Caki2 (cell line): ENCODE results near the gene SIPA1L3. TPM values are rescaled to one million over a fixed set of nuclear protein-coding genes. Genes with fewer than 3 reads are reported as not detected.
"Not testable (repeated sequence)": the region's sequence is repeated elsewhere in the genome, so short reads cannot be mapped to it uniquely, and the experiment has no call there.

Source experiments
- DNase-seq: peaks from one replicate; pipeline ENCODE4 v3.0.0-alpha.2; 2015; ENCODE audit warnings: low read depth
- in situ Hi-C: cut with HindIII; loops from 2 replicates; pipeline ENCODE4 v1.10.0; 2016; ENCODE audit warnings: low sequenced_read_pairs, low pct_unique_long_range_greater_than_20kb, mixed read lengths
- total RNA-seq: library from RNA; depleted of rRNA; stranded (reverse); fragments of >200 nt; shearing (Covaris generic); gene quantifications from 2 replicates; pipeline ENCODE4 v1.2.3, GENCODE V29; 2014; ENCODE audit warnings: low replicate concordance

Gene SIPA1L3
- total RNA-seq, 1 experiment from 2014 or later: 39.9 TPM

- DNase-seq: no peak
- in situ Hi-C loops: no loop called here
Measured at GRCh38 chr19:37905946-37906868, 801 bp upstream of the SIPA1L3 start, which contains the start of gene WDR87. WDR87 (minus strand) TSS chr19:37906594; CDS start chr19:37898239, 8,355 bp downstream.

DNA sequence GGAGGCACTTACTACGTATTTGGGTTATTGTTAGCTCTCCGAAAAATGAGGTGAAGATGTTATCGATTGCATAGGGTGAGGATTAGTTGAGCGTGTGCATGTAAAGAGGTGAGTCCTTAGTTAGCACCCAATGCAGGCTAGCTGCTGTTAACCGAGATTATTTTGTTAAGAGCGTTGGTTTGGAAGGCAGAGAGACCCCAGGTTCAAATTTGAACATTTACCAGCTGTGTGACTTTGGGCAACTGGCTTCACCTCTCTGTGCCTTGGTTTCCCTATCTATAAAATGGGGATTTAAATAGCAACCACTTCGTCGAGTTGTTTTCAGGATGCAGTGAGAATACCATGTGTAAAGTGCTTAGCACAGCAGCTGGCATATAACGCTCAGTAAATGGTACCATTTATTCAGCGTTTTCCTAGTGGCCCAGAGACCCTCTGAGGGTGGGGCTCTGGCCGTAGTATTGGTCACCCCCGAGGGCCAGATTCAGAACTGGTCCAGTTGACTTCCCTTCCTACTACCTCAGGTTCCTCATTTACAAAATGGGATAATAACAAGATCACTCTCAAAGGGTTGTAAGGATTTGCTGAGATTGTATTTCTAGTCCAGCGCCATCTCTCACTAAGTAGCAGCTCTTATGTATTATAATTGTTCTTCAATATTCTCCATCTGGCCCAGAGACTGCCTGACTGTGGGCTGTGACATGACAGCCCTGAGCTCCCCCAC is 887 bp downstream of the SIPA1L3 start:
- in situ Hi-C loops: no loop called here
- no peak for DNase-seq

DNA sequence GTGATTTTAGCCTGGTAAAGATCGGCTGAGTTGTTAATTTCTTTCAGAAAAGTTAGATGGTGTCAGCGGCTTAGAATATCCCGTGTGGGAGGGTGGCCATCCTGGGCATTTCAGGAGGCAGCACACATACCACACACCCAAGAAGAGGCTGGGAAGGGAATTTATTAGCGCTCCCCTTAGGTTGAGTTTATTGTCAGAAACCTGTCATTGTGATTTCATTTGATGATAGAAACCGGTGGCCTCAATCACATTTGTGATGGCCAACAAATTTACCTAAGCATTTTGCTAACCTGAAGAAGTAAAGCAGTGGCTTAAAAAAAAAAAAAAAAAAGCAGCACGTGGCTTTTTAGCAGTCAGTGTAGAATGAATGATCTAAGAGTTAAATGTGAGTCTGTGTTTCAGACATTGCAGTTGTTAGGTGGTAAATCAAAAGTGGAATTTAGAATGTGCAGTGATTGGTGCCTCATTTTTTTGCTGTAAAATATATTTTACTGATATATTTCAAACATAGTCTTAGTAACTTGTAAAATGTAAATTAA is 2.7 kb downstream of the SIPA1L3 start:
- in situ Hi-C loops: no loop called here
- DNase-seq: no peak

DNA sequence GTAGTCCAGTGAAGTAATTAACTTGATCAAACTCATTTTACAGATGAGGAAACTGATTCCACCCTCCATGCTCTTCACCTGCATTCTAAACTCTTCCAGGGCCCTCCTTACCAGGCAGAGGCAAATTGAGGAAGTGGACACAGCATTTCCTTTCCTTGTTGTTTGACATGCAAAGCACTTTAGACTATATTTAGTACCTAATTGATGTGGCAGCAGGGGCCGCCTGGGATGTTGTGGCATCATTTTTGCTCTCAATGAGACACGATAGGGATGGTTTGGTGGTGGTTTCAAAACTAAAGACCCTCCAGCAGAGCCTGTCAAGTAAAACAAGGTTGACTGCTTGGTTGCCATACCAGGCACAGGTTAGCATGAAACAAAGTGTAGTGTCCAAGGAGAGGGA is 7.9 kb downstream of the SIPA1L3 start:
- in situ Hi-C loops: no loop called here
- no peak for DNase-seq

DNA sequence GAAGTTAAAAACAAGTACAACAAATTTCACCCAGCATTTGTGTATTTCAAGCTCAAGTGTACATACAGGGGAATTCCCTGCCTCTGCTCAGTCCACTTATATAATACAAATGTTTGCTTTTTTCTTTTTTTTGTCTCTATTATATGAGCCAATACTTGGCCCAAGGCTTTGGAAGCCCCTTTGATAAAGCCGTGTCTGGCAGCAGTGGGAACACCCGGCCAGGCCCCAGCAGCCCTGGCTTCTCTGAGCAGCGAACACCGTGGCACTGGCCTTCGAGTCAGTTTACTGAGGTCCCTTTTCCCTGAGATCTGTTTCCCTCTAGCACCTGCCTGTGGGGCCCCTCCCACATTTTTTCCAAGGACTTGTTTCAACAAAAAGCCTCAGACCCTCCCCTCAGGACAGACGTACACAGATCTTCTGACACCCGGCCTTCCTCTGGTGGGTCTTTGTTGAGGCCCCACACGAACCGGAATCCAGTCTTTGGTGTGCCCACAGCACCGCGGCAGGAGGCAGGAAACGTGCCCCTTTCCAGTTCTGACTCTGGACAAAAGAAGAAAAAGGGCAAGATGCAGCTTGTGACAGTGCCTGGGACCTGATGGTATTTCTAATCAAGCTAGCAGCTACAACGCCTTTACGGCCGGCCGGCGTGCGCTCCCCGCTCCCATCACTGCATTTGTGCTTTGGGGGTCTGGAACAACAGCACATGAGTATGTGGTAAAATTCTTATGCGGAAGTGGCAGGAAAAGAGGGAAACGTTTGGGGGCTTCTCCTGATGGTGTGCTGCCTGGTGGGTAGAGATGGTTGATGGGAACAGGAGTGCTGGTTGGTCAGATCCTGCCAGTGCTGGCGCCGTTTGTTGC is 13.8 kb downstream of the SIPA1L3 start:
- DNase-seq: no peak
- in situ Hi-C loops: no loop called here

- in situ Hi-C loops, DNase-seq: not testable (repeated sequence)
Measured at GRCh38 chr19:37924573-37924972, 17.6 kb downstream of the SIPA1L3 start.

GRCh38 chr19:37925212-37925611 is 18.2 kb downstream of the SIPA1L3 start:
- DNase-seq: no peak
- in situ Hi-C loops: no loop called here

DNA sequence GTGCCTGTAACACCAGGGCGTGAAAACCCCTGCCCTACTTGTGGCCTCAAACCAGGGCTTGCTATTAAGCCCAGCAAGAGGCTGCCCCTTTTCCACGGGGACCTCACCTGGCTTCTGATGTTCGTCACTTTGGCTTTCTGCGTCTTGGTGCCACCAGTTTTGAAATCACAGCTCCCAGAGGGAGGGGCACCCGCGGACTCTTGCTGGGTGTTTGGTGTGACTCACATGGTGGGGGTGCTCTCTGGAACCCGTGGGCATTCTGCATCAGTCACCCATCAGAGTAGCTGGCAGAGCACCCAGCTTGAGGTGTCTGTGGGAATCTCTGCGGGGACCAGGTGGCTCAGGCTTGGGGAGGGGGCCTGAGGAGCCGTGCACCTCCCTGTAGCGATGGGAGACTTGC is 19.2 kb downstream of the SIPA1L3 start:
- in situ Hi-C loops: no loop called here
- DNase-seq: no peak

DNA sequence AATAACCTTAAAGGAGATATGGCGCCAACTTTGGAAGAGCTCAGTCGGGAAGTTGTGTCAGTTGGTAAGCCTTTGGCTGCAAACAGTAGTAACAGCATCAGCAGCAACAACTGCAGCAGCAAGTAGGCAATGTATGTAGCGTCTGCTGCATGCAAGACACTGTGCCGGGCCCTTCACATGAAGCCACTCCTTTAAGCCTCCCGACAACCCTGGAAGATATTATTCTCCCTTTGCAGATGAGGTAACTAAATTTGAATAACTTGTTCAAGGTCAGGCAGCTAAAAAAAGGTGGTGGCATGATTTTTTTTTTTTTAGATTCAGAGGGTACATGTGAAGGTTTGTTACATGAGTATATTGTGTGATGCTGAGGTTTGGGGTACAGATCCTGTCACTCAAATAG is 19.7 kb downstream of the SIPA1L3 start:
- DNase-seq: no peak
- in situ Hi-C loops: no loop called here

DNA sequence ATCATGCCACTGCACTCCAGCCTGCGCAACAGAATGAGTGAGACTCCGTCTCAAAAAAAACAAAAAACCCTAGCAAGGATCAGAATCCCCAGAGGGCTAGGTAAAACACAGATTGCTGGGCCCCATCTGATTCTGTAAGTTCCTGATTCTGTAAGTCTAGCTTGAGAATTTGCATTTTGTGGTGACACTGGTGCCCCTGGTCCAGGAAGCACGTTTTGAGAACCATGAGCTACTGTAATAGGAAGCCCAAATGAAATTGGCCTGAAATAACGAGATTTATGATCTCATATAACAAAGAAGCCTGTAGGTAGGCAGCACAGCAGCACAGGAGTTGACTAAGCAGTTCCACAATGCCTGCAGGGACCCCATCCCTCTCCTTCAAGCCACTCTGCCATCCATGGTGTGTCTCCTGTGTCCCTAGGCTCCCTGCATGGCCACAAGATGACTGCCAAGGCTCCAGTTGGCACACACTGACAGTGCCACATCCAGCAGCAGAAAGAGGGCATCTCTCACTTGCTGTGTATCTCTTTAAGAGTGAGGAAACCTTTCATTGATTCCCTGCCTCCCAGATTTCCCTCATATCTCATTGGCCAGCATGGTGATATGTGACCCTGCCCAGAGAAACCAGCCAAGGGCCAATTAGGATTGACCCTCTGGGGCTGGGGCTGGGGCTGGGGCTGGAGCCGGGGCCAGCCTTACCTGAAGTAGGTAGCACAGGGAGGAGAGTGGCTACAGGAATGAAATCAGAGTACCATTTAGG is 21.7 kb downstream of the SIPA1L3 start:
- in situ Hi-C loops: no loop called here

DNA sequence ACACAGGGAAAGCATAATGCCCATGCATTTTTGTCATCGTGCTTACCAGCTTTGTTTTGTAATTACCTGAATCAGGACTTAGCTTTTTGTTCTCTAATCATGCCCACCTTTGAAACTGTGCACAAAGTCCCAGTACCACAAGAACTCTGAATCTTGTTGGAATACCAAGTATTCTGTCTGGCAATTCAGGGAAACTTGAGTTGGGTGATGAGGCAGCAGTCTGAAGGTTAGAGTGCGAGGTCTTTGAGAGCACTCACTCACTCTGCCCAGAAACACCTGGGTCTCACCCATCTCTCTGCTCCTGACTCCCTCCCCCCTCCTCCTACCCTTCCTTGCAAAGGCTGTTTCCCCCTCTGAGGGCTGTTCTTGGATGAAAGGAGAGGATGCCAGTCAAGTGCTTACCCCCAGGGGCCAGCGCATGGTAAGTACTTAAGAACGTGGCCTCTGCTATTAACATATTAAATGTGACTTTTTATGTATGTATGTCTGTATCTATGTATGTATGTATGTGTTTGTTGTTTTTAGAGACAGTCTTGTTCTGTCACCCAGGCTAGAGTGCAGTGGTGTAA is 22.4 kb downstream of the SIPA1L3 start:
- DNase-seq: no peak
- in situ Hi-C loops: no loop called here

More for the DNA sequence above, 21.7 kb downstream of the SIPA1L3 start:
- peak; percentile 56 for DNase-seq

- DNase-seq: no peak
- in situ Hi-C loops: no loop called here
Measured at GRCh38 chr19:37930416-37930815, 23.4 kb downstream of the SIPA1L3 start.

- in situ Hi-C loops: no loop called here
- peak; percentile 99 for DNase-seq
Measured at GRCh38 chr19:37931881-37932655, 25.1 kb downstream of the SIPA1L3 start.

GRCh38 chr19:37932985-37933936 is 26.3 kb downstream of the SIPA1L3 start:
- in situ Hi-C loops: no loop called here
- peak; percentile 77 for DNase-seq

DNA sequence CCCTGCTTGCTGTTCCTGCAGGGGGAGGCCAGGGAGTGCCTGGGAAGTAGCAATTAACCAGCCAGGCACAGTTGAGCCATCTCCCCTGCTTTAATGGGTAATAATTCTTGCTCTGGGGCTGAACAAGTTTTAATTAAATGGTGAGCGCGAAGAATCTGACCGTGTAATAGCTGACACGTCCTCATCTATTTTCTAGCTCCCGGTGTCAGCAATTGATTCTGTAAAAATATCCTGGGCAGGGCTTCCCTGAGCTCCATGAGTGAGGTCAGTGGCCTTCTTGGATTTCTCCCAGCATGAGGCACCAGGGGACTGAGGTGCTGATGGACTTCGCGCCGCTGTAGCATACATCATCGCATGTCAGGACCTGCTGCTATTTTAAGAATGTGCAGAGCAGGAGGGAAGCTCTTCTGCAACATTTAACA is 26.9 kb downstream of the SIPA1L3 start:
- peak; percentile 83 for DNase-seq
- in situ Hi-C loops: no loop called here
